Measurements from ENCODE around the gene DYRK4. TPM values are rescaled to one million over a fixed set of nuclear protein-coding genes. Genes with fewer than 3 reads are reported as not detected.
A peak's percentile ranks its signal among the peaks of the same experiment; 100 is the strongest.

Gene DYRK4
- polyA plus RNA-seq, 3 donors, result 17.4 to 26.9 (median 22.4) TPM

GRCh38 chr12:4653257-4653656 lies 91.2 kb downstream of the DYRK4 start:
- H3K79me2 ChIP-seq (ENCODE audit: insufficient read depth, low read length), result peaks cover 58% of the 10 kb centered on the region
- intact Hi-C loops (cut with micrococcal nuclease), result no loop called here
- peaks cover 11 to 15% of the 10 kb centered on the region in 2 donors for H3K4me1 ChIP-seq (ENCODE audit: control insufficient read depth in 1 of 2, insufficient read depth in 2 of 2, low read length in 2 of 2)

GRCh38 chr12:4653691-4654090 lies 91.7 kb downstream of the DYRK4 start:
- Mint-ChIP-seq H3K9me3 (peaks cover 0 to 2% (median 0%) of the 10 kb centered on the region in 7 donors), H3K4me3 (no peak overlapping the region), H3K27ac (peak overlapping the region in 1 of 7 donors; percentile 56), H3K4me1 (peaks cover 24% of the 10 kb centered on the region), H3K36me3 (peaks cover 37 to 51% of the 10 kb centered on the region in 2 donors), H3K27me3 (ENCODE audit: low read depth in 3 of 3) (no peaks in the 10 kb centered on the region)
- no peaks in the 10 kb centered on the region for H3K27me3 ChIP-seq (ENCODE audit: control insufficient read depth in 2 of 2, insufficient read depth in 2 of 2, low read length in 2 of 2)
- H4K20me1 ChIP-seq (ENCODE audit: insufficient read depth, low read length), result peaks cover 27% of the 10 kb centered on the region
- no peak overlapping the region for H2AFZ ChIP-seq (ENCODE audit: insufficient read depth, low read depth, low read length, poor library complexity, severe bottlenecking)
- H3K9me3 ChIP-seq (replicated peaks in 1 of 2; ENCODE audit: control insufficient read depth in 1 of 2, insufficient read depth in 1 of 2, low read length in 2 of 2), result no peaks in the 10 kb centered on the region
- intact Hi-C loops (cut with micrococcal nuclease), result no loop called here
- H3K27ac ChIP-seq (ENCODE audit: low read depth in 1 of 2, low read length in 2 of 2), result no peak overlapping the region
- peaks cover 8 to 10% of the 10 kb centered on the region in 2 donors for H3K4me1 ChIP-seq (ENCODE audit: control insufficient read depth in 1 of 2, insufficient read depth in 2 of 2, low read length in 2 of 2)
- peaks cover 58% of the 10 kb centered on the region for H3K79me2 ChIP-seq (ENCODE audit: insufficient read depth, low read length)
- no peak for DNase-seq
- H3K4me3 ChIP-seq (replicated peaks in 1 of 3; ENCODE audit: low read depth in 2 of 3, low read length in 3 of 3), result no peak overlapping the region
- peaks cover 48 to 66% of the 10 kb centered on the region in 2 donors for H3K36me3 ChIP-seq (replicated peaks in 1 of 2; ENCODE audit: control insufficient read depth in 1 of 2, insufficient read depth in 2 of 2, low read length in 2 of 2)
- WGBS (ENCODE audit: insufficient coverage), result no CpG with 5 or more reads among the region's 2 CpGs
- no peak for TF ChIP-seq CTCF (IDR thresholded peaks at IDR 0.05)
- H3K9ac ChIP-seq (ENCODE audit: insufficient read depth, low read length, poor library complexity, severe bottlenecking), result no peak overlapping the region
- H3K4me2 ChIP-seq (replicated peaks; ENCODE audit: extremely low read depth, low read length, poor library complexity, severe bottlenecking), result no peak overlapping the region

More at GRCh38 chr12:4653257-4653656, 91.2 kb downstream of the DYRK4 start:
- Mint-ChIP-seq H3K4me1 (peaks cover 28% of the 10 kb centered on the region), H3K27ac (no peak overlapping the region), H3K27me3 (ENCODE audit: low read depth in 3 of 3) (no peaks in the 10 kb centered on the region), H3K36me3 (peaks cover 35 to 49% of the 10 kb centered on the region in 2 donors), H3K4me3 (no peak overlapping the region), H3K9me3 (peaks cover 0 to 2% (median 0%) of the 10 kb centered on the region in 7 donors)
- Histone ChIP-seq H2AFZ (ENCODE audit: insufficient read depth, low read depth, low read length, poor library complexity, severe bottlenecking) (no peak overlapping the region), H3K4me2 (replicated peaks; ENCODE audit: extremely low read depth, low read length, poor library complexity, severe bottlenecking) (no peak overlapping the region), H3K27ac (ENCODE audit: low read depth in 1 of 2, low read length in 2 of 2) (no peak overlapping the region), H3K9ac (ENCODE audit: insufficient read depth, low read length, poor library complexity, severe bottlenecking) (no peak overlapping the region), H3K27me3 (ENCODE audit: control insufficient read depth in 2 of 2, insufficient read depth in 2 of 2, low read length in 2 of 2) (no peaks in the 10 kb centered on the region), H3K4me3 (replicated peaks in 1 of 3; ENCODE audit: low read depth in 2 of 3, low read length in 3 of 3) (no peak overlapping the region), H3K9me3 (replicated peaks in 1 of 2; ENCODE audit: control insufficient read depth in 1 of 2, insufficient read depth in 1 of 2, low read length in 2 of 2) (no peaks in the 10 kb centered on the region), H3K36me3 (replicated peaks in 1 of 2; ENCODE audit: control insufficient read depth in 1 of 2, insufficient read depth in 2 of 2, low read length in 2 of 2) (peaks cover 44 to 62% of the 10 kb centered on the region in 2 donors), H4K20me1 (ENCODE audit: insufficient read depth, low read length) (peaks cover 27% of the 10 kb centered on the region)
- no peak for TF ChIP-seq CTCF (IDR thresholded peaks at IDR 0.05)
- no peak for DNase-seq

Other genes with a start within 250 kb of the DYRK4 start
- gene TIGAR, start 241.0 kb upstream of the DYRK4 start, polyA plus RNA-seq, result 10 to 100 TPM in 2 of 3 donors, 1 to 10 TPM in 1; 5.5 to 16.0 (median 11.0) TPM
- gene FGF23, start 182.5 kb upstream of the DYRK4 start, polyA plus RNA-seq, result not detected
- gene FGF6, start 116.4 kb upstream of the DYRK4 start, polyA plus RNA-seq, result not detected
- 1 to 10 TPM; 1.0 to 1.4 (median 1.3) TPM for gene RAD51AP1, start 23.3 kb upstream of the DYRK4 start, polyA plus RNA-seq
- under 1 TPM in 1 of 3 donors, not detected in 2; 0.08 TPM for gene AKAP3, start 86.8 kb downstream of the DYRK4 start, polyA plus RNA-seq
- 100 to 1,000 TPM in 2 of 3 donors, 10 to 100 TPM in 1; 31.4 to 200 (median 136) TPM for gene NDUFA9, start 86.9 kb downstream of the DYRK4 start, polyA plus RNA-seq
- gene GALNT8, start 158.2 kb downstream of the DYRK4 start, polyA plus RNA-seq, result under 1 TPM in 1 of 3 donors, not detected in 2; 0.04 TPM

Data from CD14-positive monocyte (primary cell).